Inflammatory macrophage (primary cell): ENCODE results near the gene DHCR24.

Experiments used
- DNase-seq, 2 donors: peaks; one replicate each; pipeline ENCODE4 v3.0.0-alpha.2; 2020 to 2022

Gene DHCR24

DNA sequence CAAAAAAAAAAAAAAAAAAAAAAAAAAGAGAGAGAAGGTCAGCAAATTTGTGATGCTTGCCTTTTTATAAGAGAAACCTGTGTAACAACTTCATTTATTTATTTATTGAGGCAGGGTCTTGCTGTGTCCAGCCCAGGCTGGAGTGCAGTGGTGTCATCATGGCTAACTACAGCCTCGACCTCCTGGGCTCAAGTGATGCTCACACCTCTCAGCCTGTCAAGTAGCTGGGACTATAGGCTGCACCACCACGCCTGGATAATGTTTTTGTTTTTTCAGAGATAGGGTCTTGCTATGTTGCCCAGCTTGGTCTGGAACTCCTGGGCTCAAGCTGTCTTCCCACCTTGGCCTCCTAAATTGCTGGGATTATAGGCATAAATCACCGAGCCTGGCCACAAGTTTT lies 42.4 kb downstream of the DHCR24 start:
- no peak for DNase-seq

DNA sequence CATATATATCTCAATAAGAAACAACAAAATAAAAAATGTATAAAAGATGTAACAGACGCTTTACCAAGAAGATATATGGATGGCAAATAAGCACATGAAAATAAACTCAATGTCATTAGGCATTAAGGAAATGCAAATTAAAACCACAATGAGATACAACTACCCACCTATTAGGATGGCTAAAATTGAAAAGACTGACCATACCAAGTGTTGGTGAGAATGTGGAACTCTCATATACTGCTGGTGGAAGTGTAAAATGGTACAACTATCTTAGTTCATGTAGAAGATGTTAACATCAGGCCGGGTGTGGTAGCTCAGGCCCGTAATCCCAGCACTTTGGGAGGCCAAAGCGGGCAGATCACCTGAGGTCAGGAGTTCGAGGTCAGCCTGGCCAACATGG lies 43.5 kb downstream of the DHCR24 start:
- no peak for DNase-seq

DNA sequence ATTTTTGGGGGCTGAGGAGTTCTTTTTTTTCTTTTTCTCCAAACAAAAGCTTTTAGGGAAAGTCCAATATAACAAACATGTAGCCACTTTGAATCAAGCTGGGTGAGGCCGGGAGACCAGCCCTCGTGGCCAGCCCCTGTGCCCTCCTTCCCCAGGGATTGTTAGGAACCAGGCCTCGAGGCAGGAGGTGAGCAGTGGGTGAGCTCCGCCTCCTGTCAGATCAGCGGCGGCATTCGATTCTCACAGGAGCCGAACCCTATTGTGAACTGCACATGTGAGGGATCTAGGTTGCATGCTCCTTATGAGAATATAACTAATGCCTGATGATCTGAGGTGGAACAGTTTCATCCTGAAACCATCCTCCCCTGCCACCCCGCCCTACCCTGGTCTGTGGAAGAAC lies 44.0 kb downstream of the DHCR24 start:
- DNase-seq: no peak

DNA sequence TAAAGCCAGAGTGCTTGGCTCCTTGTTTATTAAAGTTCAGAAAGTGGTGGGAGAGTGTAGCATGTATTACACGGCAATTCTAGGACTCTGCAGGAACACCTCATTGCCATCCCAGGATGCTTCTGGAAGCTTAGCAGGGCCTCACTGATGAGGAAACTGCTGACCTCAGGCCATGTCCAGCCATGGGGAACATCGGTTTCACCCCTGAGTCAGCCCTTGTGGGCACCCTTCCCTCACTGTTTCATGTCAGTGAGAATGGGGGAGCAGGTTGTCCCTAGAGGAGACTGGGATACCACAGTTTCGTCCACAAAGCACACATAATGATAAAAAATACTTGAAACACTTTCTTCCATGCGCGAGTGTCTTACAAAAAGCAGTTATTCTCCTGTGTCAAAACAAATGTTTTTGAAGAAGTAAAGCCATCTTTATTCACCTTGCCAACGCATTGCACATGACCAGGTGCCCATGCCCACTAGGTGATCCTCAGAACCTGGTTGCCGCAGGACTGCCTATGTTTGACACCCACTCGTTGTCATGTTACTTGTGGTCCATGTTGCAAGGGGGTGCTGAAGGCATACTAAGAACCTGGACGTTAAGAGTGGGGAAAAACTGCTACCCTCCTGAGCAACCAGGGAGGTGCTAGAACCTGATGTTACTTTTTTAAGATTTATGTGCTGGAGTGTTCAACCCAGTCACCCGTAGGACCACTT lies 44.6 kb downstream of the DHCR24 start:
- no peak for DNase-seq

DNA sequence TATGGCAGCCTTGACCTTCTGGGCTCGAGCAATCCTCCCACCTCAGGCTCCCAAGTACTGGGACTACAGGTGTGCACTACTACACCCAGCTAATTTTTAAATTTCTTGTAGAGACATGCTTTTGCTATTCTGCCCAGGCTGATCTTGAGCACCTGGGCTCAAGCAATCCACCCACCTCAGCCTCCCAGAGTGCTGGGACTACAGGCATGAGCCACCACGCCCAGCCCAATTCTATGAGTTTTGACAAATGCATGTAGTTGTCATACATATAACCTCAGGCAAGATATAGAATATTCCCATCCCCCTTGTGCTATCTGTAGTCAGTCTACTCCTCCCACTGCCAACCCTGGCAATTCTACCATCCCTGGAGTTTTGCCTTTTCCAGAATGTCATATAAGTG lies 47.2 kb downstream of the DHCR24 start:
- DNase-seq: no peak

DNA sequence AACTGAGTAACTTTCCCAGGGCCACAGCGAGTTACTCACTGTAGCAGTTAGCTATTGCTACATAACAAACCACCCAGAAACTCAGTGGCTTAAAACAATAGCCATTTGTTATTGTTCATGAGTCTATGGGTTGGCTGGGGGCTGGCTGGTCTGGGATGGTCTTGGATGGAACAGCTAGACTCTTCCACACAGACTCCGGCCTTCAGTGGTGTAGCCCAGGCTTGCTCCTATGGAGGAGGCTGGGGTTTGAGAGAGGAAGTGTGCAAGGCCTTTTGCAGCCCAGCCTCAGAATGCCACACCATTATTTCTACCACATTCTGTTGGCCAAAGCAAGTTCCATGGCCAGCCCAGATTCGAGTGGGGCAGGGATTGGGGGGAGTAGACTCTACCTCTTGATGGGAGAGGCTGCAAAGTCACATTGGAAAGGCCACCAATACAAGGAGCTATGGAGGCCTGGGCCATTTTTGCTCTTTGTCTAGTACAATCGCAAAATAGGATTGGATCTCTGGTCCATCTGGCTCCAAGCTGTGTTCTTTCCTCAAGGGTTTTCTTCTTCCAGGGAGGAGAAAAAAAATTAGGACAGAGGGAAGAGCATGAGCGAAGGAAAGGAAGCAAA lies 48.3 kb downstream of the DHCR24 start:
- no peak for DNase-seq

DNA sequence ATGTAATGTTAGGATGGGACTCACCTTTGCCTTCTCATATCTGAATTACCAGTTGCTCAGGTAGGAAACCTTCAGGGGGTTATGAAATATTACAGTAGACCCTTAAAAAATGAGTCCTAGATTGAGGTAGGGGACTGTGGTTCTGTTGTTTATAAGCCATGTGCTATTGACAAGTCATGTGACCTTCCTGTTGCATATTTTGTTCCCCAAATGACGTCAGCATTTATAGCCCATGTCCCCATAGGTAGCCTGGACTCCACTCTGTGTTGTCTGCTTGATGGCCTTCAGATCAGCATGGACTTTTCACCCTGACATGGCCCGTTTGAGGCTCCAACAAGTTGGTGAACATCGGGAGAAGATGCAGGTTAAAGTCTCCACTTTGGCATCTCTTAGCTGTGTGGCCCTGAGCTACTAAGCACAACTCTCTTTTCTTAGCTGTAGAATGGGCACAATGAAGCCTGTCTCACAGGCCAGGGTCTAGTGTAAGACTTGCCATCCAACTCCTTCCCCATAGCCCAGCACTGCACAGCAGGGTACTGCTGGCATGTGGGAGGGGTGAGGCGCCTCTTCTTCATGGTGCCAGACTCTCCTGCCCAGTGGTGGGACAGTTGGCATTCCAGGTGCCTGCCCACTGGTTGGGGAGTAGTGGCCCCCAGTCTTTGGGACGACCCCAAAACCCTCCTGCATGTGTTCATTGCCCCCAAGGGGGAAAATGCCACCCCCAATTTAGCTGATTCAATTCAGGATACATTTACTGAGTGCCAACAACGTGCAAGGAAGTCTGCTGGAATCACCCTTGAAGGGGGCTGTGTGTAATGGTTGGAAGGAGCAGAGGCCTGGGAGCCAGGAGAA lies 49.8 kb downstream of the DHCR24 start:
- no peak for DNase-seq

DNA sequence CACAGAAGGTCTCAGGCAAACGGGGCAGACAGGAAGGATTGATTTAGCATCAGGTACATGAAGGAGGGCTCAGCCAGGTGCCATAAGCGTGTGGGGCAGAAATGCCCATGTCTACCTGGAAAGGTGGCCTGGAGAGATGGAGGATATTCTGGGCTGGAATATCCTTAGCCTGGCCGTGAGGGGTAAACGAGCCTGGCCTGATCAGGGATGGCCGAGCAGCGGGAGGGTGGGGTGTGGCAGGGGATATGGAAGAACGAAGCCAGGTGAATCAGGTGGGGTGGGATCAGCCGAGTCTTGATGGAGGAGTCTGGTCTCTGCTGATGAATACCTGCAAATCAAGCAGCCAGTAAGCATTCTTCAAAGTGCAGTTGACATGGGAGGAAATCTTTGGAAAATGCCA lies 50.4 kb downstream of the DHCR24 start:
- no peak for DNase-seq

DNA sequence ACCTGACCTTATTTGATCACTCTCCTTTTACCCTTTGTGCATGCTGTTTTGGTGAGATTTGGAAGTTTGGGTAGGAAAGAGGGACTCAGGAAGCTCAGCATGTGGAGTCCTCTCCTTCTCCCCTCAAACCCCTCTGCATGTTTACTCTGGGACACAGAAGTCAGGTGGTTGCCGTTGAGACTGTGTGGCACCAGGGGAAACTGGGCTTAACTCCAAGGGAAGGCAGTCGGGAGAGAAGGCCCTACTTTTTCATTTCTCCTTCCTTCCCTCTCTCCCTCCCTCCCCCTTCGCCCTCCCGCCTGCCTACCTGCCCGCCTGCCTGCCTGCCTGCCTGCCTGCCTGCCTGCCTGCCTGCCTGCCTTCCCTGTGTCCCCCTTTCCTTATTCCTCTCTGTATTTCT lies 51.0 kb downstream of the DHCR24 start:
- DNase-seq: no peak

DNA sequence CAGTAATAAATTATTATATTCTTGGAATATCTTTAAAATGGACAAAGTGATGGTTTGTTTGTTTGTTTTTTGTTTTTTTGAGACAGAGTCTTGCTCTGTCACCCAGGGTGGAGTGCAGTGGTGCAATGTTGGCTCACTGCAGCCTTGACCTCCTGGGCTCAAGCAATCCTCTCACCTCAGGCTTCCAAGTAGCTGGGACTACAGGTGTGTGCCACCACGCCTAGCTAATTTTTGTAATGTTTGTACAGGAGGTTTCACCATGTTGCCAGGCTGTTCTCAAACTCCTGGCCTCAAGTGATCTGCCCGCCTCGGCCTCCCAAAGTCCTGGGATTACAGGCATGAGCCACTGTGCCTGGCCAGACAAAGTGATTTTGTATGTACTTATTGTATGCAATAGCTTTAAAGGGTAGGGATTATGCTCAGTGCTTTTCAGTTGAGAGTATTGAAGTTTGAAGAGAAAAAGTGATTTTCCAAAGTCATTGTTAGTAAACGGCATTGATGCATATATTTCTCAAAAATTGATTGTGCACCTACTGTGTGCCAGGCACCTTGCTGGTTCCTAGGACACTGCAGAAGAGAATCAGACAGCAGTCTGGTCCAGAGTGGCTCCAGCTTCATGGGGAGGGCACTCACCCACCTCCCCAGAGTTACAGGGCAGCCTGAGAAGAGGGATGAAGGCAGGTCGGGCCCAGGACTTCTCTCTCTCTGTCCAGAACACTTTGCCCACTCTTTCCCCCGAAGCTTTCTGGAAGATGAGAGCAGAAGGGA lies 51.7 kb downstream of the DHCR24 start:
- no peak for DNase-seq

DNA sequence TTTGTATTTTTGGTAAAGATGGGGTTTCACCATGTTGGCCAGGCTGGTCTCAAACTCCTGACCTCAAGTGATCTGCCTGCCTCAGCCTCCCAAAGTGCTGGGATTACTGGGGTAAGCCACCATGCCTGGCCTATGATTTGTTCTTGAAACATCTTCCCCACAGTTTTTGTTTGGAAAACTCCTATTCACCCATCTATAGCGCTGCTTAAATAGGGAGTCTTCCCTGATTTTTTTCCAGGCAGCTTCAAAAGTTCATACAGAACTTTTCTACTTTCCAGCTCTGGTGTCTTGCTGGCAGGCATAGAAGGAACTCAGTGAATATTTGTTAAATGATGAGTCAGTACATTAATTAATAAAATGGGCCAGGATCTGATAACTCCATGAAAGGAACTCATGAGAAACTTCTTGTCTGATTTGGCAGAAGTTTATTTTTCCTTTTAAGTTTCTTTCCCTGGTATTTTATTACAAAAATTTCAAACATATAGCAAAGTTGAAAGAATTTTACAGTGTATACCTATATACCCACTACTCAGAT lies 52.9 kb downstream of the DHCR24 start:
- no peak for DNase-seq

DNA sequence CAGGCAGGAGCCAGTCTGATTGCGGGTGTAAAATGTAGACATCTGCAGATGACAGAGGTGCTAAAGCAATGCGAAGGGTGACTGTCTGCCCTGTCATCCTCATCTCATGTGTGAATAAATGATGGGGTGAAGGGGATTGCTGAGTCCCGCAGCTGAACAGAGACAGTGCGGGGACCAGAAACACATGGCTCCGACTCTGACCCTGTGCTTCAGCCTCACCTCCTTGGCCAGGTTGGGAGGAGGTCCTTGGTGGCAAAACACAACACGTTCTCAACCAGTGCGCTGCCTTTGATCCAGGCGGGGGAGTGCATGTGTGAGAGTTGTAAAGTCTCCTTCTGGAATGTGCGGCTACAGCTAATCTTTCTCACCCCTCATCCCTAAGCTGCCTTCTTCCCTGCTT lies 53.9 kb downstream of the DHCR24 start:
- DNase-seq: no peak

DNA sequence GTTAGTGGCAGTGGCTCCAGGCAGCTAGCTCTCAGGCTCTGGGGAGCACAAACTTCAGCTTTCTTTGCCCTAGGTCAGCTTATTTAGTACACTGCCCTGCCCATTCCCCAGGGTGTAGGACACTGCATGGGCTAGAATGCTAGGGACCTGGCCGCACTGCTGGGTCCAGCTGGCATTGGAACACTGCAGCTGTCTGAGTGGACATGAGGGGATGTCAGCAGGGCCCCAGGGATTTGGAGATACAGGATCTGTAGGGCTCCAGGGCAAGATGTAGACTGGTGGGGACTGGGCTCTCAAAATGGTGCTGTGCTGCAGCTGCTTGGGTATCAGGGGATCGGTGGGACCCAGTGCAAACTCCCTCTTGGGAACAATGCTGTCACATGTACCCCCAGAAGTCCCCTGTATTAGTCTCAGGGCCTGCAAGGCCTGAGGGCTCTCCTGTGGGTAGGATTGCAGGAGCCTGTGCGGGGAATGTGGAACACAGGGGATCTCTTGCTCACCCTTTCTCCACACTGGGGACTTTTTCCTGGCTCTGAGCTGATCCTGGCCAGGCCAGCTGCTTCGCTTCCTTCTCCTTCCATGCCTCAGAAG lies 60.7 kb downstream of the DHCR24 start:
- DNase-seq: no peak

DNA sequence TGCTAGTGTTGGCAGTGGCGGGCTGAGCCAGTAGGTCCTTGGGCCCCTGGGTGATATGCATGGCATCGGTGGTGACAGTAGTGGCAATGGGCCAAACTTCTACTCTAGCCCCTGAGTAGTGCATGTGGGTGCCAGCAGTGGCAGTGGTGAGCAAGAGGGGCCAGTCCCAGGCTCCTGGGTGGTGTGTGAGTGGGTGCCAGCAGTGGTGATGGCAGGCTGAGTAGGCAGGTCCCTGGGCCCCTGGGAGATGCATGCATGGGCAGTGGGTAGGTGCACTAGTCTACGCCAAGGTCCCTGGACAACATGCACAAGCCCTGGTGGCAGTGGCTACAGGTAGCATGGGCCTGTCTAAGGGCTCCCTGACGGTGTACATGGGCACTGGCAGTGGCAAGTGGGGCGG lies 61.3 kb downstream of the DHCR24 start:
- no peak for DNase-seq

DNA sequence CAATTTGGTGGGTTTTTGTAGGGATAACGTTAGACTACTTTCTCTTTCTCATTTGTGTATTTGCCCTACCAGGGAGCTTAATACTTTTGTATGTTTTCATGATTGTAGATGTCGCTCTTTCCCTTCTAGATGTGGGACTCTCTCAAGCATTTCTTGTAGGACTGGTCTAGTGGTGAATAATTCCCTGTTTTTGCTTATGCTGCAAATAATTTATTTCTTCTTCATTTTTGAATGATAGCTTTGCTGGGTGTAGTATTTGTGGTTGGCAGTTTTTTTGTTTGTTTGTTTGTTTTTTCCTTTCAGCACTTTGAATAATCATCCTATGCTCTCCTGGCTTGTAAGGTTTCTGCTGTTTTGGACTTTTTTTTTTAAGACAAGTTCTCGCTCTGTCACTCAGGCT lies 63.3 kb downstream of the DHCR24 start:
- DNase-seq: no peak

DNA sequence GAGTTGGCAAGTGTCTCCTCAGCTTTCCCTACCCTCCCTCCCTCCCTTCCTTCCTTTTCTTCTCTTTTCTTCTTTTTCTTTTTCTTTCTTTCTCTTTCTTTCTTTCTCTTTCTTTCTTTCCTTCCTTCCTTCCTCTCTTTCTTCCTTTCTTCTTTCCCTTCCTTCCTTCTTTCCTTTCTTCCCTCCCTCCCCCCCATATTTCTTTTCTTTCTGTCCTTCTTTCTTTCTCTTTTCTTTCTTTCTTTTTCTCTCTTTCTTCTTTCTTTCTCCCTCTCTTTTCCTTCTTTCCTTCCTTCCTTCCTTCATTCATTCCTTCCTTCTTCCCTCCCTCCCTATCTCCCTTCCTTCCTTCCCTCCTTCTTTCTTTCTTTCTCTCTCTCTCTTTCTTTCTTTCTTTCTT lies 67.3 kb downstream of the DHCR24 start:
- no peak for DNase-seq

DNA sequence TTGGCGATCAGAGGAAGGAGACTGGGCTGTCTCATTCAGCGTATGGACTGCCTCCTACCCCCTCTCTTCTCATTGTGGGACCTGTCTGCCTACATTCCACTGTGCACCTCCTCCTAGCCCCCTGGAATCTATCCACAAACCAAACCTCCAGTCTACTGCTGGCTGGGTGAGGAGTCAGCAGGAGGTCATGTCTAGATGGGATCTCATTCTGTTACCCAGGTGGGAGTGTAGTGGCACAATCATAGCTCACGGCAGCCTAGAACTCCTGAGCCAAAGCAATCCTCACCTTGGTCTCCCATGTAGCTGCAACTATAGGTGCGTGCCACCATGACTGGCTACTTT lies 67.8 kb downstream of the DHCR24 start:
- no peak for DNase-seq

DNA sequence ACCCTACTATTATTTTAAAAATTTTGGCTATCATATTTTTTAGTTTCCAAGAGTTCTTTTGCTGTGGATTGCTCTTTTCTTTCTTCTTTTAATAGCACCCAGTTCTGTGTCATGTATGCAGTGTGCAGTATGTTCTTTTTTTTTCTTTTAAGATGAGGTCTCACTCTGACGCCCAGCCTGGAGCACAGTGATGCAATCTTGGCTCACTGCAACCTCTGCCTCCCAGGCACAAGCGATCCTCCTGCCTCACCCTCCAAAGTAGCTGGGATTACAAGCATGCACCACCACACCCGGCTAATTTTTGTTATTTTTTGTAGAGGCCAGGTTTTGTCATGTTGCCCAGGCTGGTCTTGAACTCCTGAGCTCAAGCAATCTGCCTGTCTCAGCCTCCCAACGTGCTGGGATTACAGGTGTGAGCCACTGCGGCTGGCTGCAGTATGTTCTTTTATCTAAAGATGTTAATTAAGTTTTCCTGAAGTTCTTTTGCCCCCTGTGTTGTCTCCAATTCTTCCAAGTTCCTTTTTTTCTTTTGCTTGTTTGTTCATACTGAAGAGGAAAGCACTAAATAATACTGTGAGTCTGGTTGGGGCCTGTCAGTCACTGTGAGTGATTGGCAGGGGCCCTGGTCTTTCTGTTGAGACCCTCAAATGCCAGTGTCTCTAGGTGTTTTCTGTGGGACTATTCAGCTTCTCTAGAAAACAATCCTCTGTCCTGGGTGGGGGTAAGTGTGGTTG lies 68.4 kb downstream of the DHCR24 start:
- DNase-seq: no peak

DNA sequence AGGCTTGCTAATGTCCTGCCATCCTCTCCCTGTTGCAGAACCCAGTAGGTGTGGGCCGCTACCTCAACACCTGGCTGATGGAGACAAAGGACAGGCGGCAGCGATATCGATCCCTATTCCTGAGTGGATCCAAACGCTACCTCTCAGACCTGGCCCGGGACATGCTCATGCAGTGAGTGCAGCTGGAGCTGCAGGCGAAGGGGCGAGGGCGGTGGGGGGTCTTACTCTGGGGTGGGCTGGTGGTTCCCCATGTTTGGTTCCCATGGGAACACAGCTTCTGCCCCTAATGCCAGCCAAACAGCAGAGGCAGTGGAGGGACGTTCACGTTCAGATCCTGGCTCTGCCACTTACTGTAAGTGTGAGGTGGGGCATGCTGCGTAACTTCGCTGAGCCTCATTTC lies 70.0 kb downstream of the DHCR24 start:
- DNase-seq: no peak

DNA sequence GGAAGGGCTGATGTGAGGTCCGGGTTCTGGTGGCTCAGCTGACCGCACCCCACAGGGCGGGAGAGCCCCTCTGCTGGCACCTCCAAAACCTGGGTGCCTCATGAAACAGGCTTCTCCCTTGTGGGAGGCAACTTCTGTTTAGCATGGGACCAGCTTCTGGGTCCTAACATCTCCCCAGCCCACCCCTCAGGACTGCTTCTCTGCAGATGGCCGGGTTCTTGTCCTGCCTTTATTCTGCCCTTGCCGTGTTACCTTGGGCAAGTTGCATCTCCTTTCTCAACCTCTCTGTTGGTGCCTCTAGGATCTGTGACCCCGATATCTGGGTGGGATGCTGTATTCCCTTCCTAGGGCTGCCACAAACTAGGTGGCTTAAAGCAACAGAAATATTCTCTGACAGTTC lies 70.9 kb downstream of the DHCR24 start:
- DNase-seq: no peak

DNA sequence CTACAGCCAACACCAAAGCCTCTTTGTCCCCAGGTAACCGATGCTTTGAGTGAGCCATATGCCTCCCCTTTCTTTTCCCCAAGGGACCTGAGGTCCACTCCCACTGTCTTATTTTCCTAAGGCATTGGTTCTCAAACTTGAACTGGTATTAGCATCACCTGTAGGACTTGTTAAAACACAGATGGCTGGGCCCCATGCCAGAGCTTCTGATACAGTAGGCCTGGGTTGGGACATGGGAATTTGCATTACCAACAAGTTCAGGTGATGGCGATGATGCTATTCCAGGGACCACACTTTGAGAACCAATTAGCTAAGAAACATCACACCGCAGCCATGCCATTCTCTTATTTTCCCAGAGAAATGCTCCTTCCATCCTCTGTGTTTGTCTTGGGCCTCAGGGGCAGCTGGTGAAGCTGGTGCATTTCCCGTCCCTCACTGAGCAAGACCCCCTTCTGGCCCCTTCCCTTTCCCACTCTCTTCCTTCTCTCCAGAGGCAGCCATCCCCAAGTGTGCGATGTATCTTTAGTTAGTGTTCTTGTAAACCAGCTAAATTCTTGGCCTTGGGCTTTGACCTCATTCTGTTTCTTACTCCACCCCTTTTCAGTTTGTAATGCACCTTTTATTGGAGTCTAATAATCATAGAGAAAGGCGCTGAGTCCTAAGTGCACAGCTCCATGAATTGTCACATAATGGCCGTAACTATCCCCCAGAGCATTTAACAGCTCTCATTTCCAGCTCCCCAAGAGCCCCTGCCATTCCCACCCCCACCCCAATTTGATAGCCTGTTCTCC lies 71.7 kb downstream of the DHCR24 start:
- DNase-seq: no peak
